ENCODE results near the gene SLC25A44.

The SLC25A44 gene, protein sequence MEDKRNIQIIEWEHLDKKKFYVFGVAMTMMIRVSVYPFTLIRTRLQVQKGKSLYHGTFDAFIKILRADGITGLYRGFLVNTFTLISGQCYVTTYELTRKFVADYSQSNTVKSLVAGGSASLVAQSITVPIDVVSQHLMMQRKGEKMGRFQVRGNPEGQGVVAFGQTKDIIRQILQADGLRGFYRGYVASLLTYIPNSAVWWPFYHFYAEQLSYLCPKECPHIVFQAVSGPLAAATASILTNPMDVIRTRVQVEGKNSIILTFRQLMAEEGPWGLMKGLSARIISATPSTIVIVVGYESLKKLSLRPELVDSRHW

DNA sequence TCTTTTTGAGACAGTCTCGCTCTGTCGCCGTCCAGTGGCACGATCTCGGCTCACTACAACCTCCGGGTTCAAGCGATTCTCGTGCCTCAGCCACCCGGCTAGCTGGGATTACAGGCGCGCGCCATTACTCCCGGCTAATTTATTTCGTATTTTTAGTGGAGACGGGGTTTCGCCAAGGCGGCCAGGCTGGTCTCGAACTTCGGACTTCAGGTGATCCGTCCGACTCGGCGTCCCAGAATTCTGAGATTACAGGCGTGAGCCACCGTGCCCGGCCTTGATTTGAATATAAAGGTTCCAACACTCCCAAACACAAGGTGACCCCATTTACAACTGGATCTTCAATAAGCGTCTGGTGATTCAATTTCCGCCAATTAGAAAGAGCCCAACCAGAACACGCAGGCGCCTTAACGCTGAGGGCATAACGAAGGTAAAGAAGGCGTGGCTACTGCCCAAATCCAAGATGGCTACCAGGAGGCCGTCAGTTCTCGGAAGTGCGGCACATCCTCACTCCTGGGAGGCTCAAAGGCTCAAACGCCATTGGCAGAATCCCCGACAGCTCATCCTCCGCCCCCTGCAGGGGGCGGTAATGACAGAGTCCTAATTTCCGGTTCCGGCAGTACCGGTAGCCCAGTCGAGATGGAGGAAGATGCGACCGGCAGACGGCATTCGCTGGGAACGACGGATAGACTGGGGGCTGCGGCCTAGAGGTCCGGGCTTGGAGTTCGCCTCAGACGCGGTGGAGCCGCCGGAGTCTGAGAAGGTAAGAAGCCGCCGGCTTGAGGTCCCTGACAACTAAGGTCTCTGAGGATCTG is at the start of gene SLC25A44:
Gene SLC25A44, plus strand, starts transcription at position 617 of the 812 bp plus-strand sequence. CDS start 5,744 bp downstream, outside the sequence.
- DNase-seq (ENCODE audit: extremely low read depth in 1 of 2, low read depth in 1 of 2), result peak; percentile 86 to 89

DNA sequence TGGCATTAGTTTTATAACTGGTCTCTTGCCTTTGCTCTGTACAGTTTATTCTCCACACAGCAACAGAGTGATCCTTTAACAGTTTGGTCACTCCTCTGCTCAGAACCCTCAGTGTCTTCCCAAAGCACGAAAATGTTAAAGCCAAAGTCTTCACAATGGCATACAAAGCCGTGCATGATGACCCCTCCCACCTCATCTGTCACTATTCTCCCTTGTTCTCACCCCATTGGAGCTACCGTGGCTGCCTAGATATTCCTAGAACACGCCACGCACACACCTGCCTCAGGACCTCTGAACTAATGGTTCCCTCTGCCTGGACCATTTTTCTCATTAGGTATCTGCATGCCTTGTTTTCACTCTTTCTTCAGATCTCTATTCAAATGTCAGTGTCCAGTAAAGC is 49.2 kb upstream of the SLC25A44 start:
- no peak for DNase-seq (ENCODE audit: extremely low read depth in 1 of 2, low read depth in 1 of 2)

- DNase-seq (ENCODE audit: extremely low read depth in 1 of 2, low read depth in 1 of 2), result no peak
Measured at GRCh38 chr1:156145650-156146019, 48.3 kb upstream of the SLC25A44 start.

DNA sequence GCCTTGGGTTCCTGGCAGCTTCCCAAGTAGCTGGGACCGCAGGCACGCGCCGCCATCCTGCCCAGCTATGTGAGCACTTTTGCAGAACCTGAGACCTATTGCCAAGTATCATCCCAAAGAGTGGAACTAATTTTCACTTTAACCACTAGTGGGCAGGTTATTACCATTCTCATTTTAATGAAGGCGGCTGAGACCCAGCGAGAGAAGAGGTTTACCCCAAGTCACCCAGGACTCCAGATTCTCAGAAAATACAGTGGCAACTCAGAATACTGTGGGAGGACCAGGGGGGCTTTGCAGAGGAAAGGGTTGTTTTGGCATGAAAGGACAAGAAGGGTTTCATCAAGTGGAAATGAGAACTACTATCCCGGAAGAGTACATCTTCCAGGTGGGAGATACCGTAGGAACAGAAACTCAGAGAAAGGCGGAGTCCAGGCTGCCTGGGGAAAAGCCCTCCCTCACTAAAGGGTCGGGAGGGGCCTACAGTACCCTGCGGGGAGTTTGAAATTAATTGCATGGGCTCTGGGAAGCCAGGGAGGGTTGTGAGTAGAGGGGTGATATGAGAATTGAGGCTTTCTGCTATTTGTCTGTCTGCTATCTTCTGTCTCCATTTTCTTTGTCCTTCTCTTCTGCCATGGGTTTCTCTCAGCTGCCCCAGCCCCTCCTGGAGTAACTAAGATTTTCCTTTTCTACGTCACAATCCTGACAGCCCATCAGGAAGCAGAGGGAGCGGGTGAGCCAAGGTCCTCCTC is 47.7 kb upstream of the SLC25A44 start:
- no peak for DNase-seq (ENCODE audit: extremely low read depth in 1 of 2, low read depth in 1 of 2)

GRCh38 chr1:156146769-156147405 is 47.0 kb upstream of the SLC25A44 start:
- no peak for DNase-seq (ENCODE audit: extremely low read depth in 1 of 2, low read depth in 1 of 2)

DNA sequence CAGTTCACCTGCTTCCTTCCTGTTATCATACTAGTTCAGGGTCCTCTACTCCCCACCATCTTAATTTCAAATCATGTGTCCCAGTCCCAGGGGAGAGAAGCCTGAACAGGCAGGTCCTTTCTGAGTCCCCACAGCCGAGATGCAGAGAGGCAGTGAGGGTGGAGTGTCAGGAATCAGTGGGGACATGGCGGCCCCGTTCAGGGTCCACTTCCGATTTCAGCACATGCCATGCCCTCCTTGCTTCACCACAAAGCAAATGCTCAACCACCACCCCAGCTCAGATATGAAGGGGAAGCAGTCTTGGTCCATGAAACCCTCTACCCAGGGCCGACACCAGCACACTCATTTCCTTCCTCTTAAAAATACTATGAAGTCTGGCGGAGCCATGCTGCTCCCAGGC is 45.7 kb upstream of the SLC25A44 start:
- no peak for DNase-seq (ENCODE audit: extremely low read depth in 1 of 2, low read depth in 1 of 2)

GRCh38 chr1:156149374-156150332 is 44.3 kb upstream of the SLC25A44 start:
- DNase-seq (ENCODE audit: extremely low read depth in 1 of 2, low read depth in 1 of 2), result no peak

DNA sequence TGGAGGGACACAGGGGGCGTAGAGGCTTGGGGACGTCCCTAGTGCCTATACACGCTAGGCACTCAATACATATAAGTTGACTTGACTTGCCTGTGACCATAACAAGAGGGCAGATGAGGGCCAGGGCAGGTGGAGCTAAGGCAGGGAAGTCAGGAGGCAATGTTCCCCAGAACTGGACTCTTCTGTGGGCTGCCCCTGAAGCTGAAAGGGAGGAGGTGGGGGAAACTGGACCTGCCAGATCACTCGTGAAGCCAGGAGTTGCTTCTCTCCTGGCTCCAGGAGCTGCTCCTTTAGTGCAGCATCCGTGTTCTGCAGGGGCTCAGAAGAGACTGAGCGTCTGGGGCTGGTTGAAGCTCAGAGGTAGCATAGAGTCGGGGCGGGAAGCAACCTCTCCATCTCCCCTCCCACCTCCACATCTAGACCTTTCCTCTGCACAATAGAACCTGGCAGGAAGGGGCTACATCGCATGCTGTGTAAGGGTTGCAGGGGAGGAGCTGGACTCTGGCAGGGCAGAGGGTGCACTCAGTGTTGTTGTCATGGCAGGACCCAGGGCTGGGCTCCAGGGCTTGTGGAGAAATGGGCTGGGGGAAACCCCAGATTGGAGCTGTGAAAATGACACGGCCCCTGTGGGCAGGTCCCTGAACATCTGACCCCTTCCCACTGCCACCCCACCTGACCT is 43.4 kb upstream of the SLC25A44 start:
- DNase-seq (ENCODE audit: extremely low read depth in 1 of 2, low read depth in 1 of 2), result no peak

DNA sequence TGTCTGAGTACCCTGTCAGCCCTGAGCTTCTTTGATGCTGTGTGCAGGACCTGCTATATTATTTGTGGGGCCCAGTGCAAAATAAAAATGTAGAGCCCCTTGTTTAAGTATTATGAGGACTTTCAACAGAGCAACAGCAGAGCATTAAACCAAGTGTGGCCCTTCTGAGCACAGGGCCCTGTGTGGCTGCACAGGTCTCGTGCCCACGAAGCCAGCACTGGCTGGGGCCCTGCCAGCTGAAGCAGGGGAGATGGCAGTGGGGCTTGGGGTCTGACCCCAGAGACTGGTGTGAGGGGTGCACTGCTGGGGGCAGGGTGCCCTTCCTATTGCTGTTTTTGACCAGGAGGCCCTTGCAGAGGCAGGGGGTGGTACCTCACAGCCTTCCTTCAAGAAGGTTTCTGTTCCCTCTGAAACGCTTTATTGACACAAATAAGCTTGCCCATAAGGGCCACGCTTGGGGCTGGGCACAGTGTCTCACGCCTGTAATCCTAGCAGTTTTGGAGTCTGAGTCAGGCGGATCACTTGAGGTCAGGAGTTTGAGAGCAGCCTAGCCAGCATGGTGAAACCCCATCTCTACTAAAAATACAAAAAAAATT is 42.7 kb upstream of the SLC25A44 start:
- no peak for DNase-seq (ENCODE audit: extremely low read depth in 1 of 2, low read depth in 1 of 2)

DNA sequence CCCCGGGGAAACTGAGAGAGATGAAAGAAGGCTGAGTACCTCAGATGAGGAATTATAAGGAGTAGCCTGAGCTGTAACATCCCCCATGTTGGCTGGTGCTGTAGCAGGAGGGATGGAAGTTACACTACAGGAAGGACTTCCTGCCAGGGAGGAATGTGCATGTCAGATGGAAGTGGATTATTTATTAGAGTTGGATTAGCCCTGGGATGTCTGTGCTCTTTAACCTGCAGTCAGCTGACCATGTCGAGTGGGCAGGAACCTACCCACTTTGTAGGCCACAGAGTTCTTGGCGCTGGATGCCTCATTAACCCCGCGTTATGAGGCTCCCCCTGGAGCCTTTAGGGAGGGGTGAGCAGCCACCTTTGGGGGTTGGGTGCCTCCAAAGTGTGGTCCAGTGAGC is 41.3 kb upstream of the SLC25A44 start:
- DNase-seq (ENCODE audit: extremely low read depth in 1 of 2, low read depth in 1 of 2), result no peak

DNA sequence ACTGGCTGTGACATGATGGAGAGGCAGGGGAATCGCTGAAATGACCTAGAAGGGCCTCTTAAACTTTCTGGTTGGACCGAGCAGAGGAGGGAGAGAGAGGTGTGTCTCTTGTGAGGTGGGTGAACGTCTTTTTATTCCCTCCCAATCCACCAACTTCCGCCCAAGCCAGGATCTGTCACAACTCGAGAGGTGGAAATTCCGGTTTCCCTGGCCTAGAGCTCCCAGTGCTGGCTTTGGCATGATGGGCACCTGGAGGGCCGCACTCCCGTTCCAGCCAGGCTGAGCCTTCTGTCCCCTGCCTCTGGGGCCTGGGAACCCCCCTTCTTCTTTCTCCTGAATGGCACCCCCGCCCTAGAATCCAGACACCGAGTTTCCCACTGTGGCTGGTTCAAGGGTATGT is 40.5 kb upstream of the SLC25A44 start, which contains the start of gene SEMA4A:
Gene SEMA4A, plus strand, starts transcription at position 224 of the 400 bp plus-strand sequence. CDS start 994 bp downstream, outside the sequence.
- DNase-seq (ENCODE audit: extremely low read depth in 1 of 2, low read depth in 1 of 2), result no peak

- no peak for DNase-seq (ENCODE audit: extremely low read depth in 1 of 2, low read depth in 1 of 2)
Measured at GRCh38 chr1:156154317-156154749, 39.6 kb upstream of the SLC25A44 start.

DNA sequence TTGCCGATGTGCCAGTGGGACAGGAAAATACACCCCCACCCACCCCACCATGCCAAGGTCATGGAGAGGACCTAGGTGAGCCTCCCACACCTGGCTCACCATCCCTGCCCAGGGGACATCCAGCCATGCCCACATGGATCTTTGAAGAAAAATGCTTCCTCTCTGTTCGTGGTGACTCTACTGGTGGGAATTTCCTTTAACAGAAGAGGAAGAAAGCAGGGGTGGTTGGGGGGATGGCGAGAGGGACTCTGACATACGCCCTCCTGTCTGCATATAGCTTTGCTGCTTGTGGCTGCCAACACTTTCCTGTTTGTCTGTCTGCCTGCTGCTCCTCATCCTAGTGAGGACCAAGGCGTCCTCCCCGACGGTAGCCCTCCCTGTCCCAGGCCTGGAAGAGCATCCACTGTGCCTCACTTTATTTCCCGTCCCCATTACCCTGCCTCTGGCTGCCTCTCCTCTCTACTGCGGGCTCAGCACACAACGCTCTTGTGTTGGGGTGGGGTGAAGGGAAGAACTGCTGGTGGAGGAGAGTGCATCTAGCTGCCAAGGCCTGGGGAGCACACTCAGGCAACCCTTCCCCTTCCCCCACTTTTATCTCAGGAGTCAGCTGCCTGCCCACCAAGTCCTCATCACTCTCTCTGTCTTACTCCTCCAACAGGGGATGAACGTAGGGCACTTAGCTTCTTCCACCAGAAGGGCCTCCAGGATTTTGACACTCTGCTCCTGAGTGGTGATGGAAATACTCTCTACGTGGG is 38.0 kb upstream of the SLC25A44 start:
- no peak for DNase-seq (ENCODE audit: extremely low read depth in 1 of 2, low read depth in 1 of 2)

DNA sequence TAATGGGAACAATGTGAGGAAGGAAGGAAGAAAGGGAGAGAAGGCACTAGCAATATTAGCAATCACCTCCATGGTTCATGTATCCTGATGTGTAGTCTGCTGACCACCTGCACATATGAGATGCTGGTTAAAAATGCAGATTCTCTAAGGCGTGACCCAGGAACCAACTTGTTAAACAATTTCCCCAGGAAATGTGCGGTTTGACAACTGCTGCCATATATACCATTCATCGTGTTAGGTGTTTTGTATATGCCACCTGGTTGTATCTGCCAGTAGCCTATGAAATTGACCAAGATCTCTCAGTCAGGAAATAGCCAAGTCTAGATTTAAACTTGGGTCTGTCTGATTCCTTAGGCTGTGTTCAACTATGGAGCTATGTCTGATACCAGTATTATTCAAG is 36.4 kb upstream of the SLC25A44 start:
- no peak for DNase-seq (ENCODE audit: extremely low read depth in 1 of 2, low read depth in 1 of 2)

GRCh38 chr1:156157966-156158365 is 35.9 kb upstream of the SLC25A44 start:
- DNase-seq (ENCODE audit: extremely low read depth in 1 of 2, low read depth in 1 of 2), result no peak

DNA sequence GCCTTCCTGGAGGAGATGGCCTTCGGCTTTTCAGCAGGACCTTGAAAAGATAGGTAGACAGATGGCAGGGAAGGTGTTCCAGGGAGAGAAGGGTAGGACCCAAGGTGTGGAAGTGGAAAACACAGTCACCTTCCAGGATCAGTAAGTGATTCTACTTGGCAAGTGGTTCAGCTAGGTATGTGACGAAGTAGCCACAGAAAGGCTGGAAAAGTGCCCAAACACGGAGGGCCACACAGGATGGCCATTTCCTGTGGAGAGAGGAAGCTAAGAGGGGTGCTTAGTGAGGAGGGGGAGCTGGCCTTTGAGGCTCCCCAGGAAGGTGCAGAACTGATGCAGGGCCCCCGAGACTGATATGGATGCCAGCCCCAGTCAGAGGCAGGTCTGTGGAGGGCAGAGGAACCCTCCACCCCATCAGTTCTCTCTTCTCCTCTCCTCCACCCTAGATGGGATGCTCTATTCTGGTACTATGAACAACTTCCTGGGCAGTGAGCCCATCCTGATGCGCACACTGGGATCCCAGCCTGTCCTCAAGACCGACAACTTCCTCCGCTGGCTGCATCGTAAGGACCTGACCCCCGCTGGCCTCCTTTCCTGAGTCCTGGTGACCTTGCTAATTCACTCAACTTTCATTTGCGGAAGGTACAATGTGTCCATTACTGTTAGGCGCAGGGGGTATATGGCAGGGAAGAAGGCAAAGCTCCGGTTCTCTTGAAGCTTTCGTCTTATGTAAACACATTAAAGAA is 33.7 kb upstream of the SLC25A44 start:
- no peak for DNase-seq (ENCODE audit: extremely low read depth in 1 of 2, low read depth in 1 of 2)

GRCh38 chr1:156160743-156161171 is 33.1 kb upstream of the SLC25A44 start:
- peak in 1 of 2 donors; percentile 39 for DNase-seq (ENCODE audit: extremely low read depth in 1 of 2, low read depth in 1 of 2)
